NK-92 treated with Interleukin-12 subunit alpha and Interleukin-12 subunit beta, amount 100 ng/mL, for 24 hours (cell line): ENCODE measurements around the gene SGF29.
"Not testable (repeated sequence)": the region's sequence is repeated elsewhere in the genome, so short reads cannot be mapped to it uniquely, and the experiment has no call there.

Experiments
- DNase-seq: peaks from one replicate; lab custom pipeline; 2025; lab: John Stamatoyannopoulos, UW

Gene SGF29

GRCh38 chr16:28553776-28554633, at the start of gene SGF29:
SGF29 (plus strand) TSS chr16:28553920; CDS start chr16:28581070, 27,150 bp downstream.
- peak; percentile 86 for DNase-seq

DNA sequence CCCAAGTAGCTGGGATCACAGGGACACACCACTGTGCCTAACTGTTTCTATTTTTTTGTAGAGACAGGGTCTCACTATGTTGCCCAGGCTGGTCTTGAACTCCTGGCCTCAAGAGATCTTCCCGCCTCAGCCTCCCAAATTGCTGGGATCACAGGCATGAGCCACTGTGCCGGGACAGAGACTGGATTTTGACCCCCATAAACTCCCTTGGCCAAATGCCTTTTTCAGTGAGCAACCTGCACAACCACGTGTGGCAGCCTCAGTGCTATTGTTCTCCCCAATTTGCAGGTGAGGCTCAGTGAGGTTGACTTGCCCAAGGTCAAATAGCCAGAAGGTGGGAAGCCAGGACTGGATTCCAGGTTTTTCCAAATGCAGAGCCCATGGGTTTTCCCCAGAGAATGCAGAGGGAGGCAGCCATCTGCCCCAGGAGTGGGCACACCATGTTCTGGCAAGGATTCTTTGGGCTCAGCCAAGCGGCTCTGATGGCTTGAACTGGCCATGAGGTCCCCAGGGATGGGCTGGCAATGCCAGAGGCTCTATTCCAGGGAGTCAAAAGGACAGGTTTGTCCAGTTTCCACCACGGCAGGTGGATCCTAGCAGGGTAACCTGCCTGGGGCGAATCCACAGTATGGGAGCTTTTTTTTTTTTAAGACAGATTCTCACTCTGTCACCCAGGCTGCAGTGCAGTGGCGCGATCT, 48.9 kb upstream of the SGF29 start:
- DNase-seq = no peak

DNA sequence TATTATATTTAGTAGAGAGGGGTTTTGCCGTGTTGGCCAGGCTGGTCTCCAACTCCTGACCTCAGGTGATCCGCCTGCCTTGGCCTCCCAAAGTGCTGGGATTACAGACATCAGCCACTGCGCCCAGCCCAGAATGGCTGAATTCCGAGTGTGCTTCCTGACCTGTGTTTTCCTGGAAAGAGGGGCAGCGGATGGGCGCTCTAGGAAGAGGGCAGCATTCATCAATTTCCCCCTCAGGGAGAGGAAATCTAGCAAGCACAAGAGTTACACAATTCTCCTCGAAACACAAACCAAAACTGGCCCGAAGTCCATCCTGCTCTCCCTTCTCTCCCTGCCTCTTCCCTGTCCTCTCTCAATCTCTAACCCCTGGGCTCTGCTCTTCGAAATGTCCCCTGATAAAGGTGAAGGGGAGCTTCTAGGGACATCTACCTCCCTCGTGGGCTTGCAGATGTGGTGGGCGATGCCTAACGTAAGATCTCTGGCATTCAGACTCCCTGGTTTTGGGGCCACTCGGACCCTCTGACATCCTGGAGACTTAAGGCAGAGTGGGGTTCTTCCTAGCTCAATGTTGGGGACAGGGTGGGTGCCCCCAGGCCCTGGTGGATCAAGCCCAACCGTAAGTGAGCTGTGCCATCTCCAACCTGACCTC, 48.1 kb upstream of the SGF29 start:
- no peak for DNase-seq

DNA sequence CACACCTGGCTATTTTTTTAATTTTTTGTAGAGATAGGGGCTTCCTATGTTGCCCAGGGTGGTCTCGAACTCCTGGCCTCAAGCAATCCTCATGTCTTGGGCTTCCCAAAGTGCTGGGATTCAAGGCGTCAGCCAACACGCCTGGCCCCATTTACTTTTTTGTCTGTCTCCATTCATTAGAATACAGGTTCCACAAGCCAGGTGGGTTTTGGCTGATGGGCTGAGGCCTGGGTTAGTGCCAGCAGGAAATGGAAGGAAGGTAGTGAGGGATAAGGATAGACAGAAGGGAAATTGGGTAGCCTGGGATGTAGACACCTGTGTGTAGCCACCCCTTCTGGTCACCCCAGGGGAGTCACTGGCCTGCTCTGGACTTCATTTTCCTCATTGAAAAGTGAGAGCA, 42.7 kb upstream of the SGF29 start:
- DNase-seq = no peak

- no peak for DNase-seq
These were observed 41.6 kb upstream of the SGF29 start for GRCh38 chr16:28511801-28512789.

GRCh38 chr16:28513484-28514181, 40.1 kb upstream of the SGF29 start:
- DNase-seq = no peak

GRCh38 chr16:28514246-28514645, 39.5 kb upstream of the SGF29 start:
- DNase-seq = no peak

DNA sequence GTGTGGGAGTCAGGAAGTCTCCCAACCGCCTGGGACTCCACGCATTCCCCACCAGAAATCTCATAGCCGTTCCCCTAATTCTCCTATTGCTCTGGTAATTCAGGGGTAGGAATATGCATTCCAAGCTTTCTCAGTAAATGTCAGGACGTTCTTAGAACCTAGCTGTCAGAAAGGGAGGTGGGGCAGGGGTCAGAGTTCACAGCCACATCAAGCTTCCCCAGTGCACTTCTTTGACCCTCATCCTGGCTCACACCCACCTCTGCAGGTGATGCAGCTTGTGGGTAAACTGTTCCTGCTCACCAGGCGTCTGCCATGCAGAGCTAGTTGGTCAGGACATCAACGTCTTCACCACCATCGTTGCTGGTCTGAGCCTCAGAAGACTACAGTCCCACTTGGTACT, 33.0 kb upstream of the SGF29 start:
- no peak for DNase-seq

- DNase-seq = no peak
These were observed 32.3 kb upstream of the SGF29 start for GRCh38 chr16:28521436-28521835.

GRCh38 chr16:28522792-28523191, 30.9 kb upstream of the SGF29 start:
- DNase-seq = no peak

GRCh38 chr16:28524681-28525171, 29.0 kb upstream of the SGF29 start:
- DNase-seq = no peak

GRCh38 chr16:28526201-28527099, 27.3 kb upstream of the SGF29 start:
- DNase-seq = no peak

DNA sequence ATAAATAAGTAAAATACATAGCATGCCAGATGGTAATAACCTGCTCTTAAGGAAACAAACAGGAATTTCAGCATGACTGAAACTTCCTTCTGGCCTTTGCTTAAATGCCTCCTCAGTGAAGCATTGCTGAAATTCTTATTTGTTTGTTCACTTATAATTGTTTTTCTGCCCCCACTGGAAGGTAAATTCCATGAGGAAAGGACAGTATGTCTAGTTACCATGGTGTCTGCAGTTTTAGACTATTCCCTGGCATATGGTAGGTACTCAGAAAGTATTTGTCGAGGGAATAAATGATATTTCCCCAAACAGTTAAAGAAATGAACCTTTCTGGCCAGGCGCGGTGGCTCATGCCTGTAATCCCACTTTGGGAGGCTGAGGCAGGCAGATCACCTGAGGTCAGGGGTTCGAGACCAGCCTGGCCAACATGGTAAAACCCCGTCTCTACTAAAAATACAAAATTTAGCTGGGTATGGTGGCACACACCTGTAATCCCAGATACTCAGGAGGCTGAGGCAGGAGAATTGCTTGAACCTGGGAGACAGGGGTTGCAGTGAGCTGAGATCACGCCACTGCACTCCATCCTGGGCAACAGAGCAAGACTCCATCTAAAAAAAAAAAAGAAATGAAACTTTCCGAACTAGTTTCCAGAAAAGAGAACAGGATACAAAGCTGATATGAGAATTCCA, 26.5 kb upstream of the SGF29 start:
- DNase-seq = not testable (repeated sequence)

- no peak for DNase-seq
These were observed 25.7 kb upstream of the SGF29 start for GRCh38 chr16:28527985-28528384.

DNA sequence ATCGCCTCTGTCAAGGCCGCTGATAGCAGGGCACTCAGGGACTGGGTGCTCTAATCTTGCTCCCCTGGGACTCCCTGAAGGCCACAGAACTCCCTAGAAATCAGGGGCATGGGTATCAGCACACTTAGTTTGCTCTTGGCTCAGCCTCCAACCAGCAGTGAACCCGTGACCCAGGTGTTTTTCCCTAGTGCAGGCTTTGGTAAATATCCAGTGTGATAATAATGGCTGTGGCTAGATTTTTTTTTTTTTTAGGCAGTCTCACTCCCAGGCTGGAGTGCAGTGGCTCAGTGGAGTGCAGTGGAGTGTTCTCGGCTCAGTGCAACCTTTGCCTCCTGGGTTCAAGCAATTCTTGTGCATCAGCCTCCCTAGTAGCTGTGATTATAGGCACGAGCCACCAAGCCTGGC, 25.3 kb upstream of the SGF29 start:
- no peak for DNase-seq

DNA sequence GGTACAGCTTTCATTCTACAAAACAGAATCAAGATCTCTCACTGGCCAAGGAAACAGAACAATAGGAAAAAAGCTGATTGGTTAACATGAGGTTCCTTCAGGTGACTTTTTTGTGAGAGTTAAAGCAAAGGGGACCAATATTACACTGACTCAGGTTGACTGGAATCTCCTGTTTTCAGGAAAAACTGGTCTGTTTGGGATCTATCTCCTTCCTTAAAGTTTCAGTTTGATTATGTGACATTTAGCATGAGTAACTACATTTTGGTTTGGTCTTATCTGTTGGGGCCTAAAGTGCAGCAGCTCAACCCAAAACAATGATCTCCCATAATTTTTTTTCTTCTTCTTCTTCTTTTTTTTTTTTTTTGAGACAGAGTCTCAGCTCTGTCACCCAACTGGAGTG, 24.6 kb upstream of the SGF29 start:
- no peak for DNase-seq

GRCh38 chr16:28531777-28532744, 21.7 kb upstream of the SGF29 start:
- no peak for DNase-seq
